Ovary (tissue), 3 donors: ENCODE results near the gene PLCB1.

ENCODE experiments used
- CTCF ChIP-seq, 3 donors: fragments of 450-650 bp in 2 of 3; fragments of 200-600 bp in 1 of 3; IDR thresholded peaks; one replicate each; pipeline versions ENCODE4 v1.5.1 to v1.8.0; 2016 to 2022; ENCODE audit warnings: antibody characterized with exemption in 3 of 3, mild to moderate bottlenecking in 1 of 3
- EP300 ChIP-seq: sonication (generic); formaldehyde crosslinking; IDR thresholded peaks from one replicate; pipeline ENCODE4 v1.6.1; 2017; ENCODE audit warnings: antibody characterized with exemption
- donor health status: DM: no; HTN: no; CAD: no.

- TF ChIP-seq CTCF (IDR thresholded peaks at IDR 0.05) = no peak
- no peak for TF ChIP-seq EP300
Observed at GRCh38 chr20:8786383-8786782, 654.3 kb downstream of the PLCB1 start.
